ENCODE results near the gene TEX10. TPM values are rescaled to one million over a fixed set of nuclear protein-coding genes. Genes with fewer than 3 reads are reported as not detected.

Gene TEX10
- total and polyA plus RNA-seq, 7 donors: 3.2 to 19.6 (median 15.0) TPM

- WGBS, 2 donors: 92 to 96% methylated on average over 6 of the region's 6 CpGs
- H3K36me3 ChIP-seq: peaks cover 15 to 77% (median 22%) of the 10 kb centered on the region in 4 donors
Observed at GRCh38 chr9:100286257-100286656, 66.5 kb downstream of the TEX10 start.

GRCh38 chr9:100285601-100286000 is 67.1 kb downstream of the TEX10 start:
- TF ChIP-seq EP300 (IDR thresholded peaks at IDR 0.05) (no peak), POLR2AphosphoS5 (IDR thresholded peaks at IDR 0.05) (no peak), POLR2A (IDR thresholded peaks at IDR 0.05) (no peak), CTCF (IDR thresholded peaks at IDR 0.05) (no peak)
- H3K36me3 ChIP-seq: peaks cover 15 to 73% (median 21%) of the 10 kb centered on the region in 4 donors

More at GRCh38 chr9:100286257-100286656, 66.5 kb downstream of the TEX10 start:
- Histone ChIP-seq H3K4me1 (no peaks in the 10 kb centered on the region), H3K4me3 (no peak overlapping the region), H3K27me3 (no peaks in the 10 kb centered on the region), H3K27ac (no peak overlapping the region), H3K9me3 (peaks cover 0 to 7% (median 0%) of the 10 kb centered on the region in 4 donors)
- TF ChIP-seq POLR2AphosphoS5 (IDR thresholded peaks at IDR 0.05) (no peak), CTCF (IDR thresholded peaks at IDR 0.05) (no peak), POLR2A (IDR thresholded peaks at IDR 0.05) (no peak), EP300 (IDR thresholded peaks at IDR 0.05) (no peak)
- DNase-seq: no peak
- intact Hi-C loops (cut with DNase I): no loop called here

GRCh38 chr9:100285080-100285479 is 67.7 kb downstream of the TEX10 start:
- Histone ChIP-seq H3K27ac (no peak overlapping the region), H3K4me1 (no peaks in the 10 kb centered on the region), H3K4me3 (no peak overlapping the region), H3K9me3 (peaks cover 0 to 7% (median 0%) of the 10 kb centered on the region in 4 donors), H3K27me3 (no peaks in the 10 kb centered on the region), H3K36me3 (peaks cover 15 to 73% (median 19%) of the 10 kb centered on the region in 4 donors)
- TF ChIP-seq CTCF (IDR thresholded peaks at IDR 0.05) (no peak), POLR2A (IDR thresholded peaks at IDR 0.05) (no peak), EP300 (IDR thresholded peaks at IDR 0.05) (no peak), POLR2AphosphoS5 (IDR thresholded peaks at IDR 0.05) (no peak)
- no peak for DNase-seq
- intact Hi-C loops (cut with DNase I): no loop called here

More at GRCh38 chr9:100285601-100286000, 67.1 kb downstream of the TEX10 start:
- intact Hi-C loops (cut with DNase I): no loop called here
- 97 to 98% methylated on average over 7 of the region's 7 CpGs for WGBS, 2 donors
- no peak for DNase-seq
- H3K4me3 ChIP-seq: no peak overlapping the region
- no peak overlapping the region for H3K27ac ChIP-seq
- no peaks in the 10 kb centered on the region for H3K4me1 ChIP-seq
- peaks cover 0 to 7% (median 0%) of the 10 kb centered on the region in 4 donors for H3K9me3 ChIP-seq
- H3K27me3 ChIP-seq: no peaks in the 10 kb centered on the region

- intact Hi-C loops (cut with DNase I): no loop called here
- no peak overlapping the region for H3K4me3 ChIP-seq
- peaks cover 0 to 7% (median 0%) of the 10 kb centered on the region in 4 donors for H3K9me3 ChIP-seq
- DNase-seq: no peak
- H3K36me3 ChIP-seq: peaks cover 15 to 71% (median 19%) of the 10 kb centered on the region in 4 donors
- H3K27ac ChIP-seq: no peak overlapping the region
- TF ChIP-seq EP300 (IDR thresholded peaks at IDR 0.05) (no peak), POLR2AphosphoS5 (IDR thresholded peaks at IDR 0.05) (no peak)
- no peaks in the 10 kb centered on the region for H3K27me3 ChIP-seq
- no peaks in the 10 kb centered on the region for H3K4me1 ChIP-seq
- 83 to 92% methylated on average over 7 of the region's 7 CpGs for WGBS, 2 donors
Observed at GRCh38 chr9:100284247-100284646, 68.5 kb downstream of the TEX10 start.

GRCh38 chr9:100282388-100282719 is 70.4 kb downstream of the TEX10 start:
- intact Hi-C loops (cut with DNase I): no loop called here
- H3K27me3 ChIP-seq: no peaks in the 10 kb centered on the region
- no peak for DNase-seq
- no peak overlapping the region for H3K27ac ChIP-seq
- H3K4me1 ChIP-seq: no peaks in the 10 kb centered on the region
- no peak overlapping the region for H3K4me3 ChIP-seq
- no peak for TF ChIP-seq POLR2AphosphoS5 (IDR thresholded peaks at IDR 0.05)
- TF ChIP-seq EP300 (IDR thresholded peaks at IDR 0.05): no peak
- no peak for TF ChIP-seq CTCF (IDR thresholded peaks at IDR 0.05)
- no peak for TF ChIP-seq POLR2A (IDR thresholded peaks at IDR 0.05)
- H3K9me3 ChIP-seq: peaks cover 0 to 7% (median 0%) of the 10 kb centered on the region in 4 donors
- peaks cover 15 to 62% (median 18%) of the 10 kb centered on the region in 4 donors for H3K36me3 ChIP-seq
- WGBS, 2 donors: 90 to 95% methylated on average over 4 of the region's 4 CpGs

Data from sigmoid colon (tissue), 7 donors.